ENCODE results near the gene ZNF93. TPM values are rescaled to one million over a fixed set of nuclear protein-coding genes. Genes with fewer than 3 reads are reported as not detected.

The ZNF93 gene
- total RNA-seq, 4 donors from 2014 or later, result 0.88 to 8.3 (median 4.9) TPM

GRCh38 chr19:19966862-19967261, 66.1 kb downstream of the ZNF93 start:
- H3K9me3 ChIP-seq, result peaks cover 0 to 22% (median 4%) of the 10 kb centered on the region in 4 donors
- no peak for DNase-seq
- H3K27me3 ChIP-seq, result no peaks in the 10 kb centered on the region
- TF ChIP-seq, protein P1, sequence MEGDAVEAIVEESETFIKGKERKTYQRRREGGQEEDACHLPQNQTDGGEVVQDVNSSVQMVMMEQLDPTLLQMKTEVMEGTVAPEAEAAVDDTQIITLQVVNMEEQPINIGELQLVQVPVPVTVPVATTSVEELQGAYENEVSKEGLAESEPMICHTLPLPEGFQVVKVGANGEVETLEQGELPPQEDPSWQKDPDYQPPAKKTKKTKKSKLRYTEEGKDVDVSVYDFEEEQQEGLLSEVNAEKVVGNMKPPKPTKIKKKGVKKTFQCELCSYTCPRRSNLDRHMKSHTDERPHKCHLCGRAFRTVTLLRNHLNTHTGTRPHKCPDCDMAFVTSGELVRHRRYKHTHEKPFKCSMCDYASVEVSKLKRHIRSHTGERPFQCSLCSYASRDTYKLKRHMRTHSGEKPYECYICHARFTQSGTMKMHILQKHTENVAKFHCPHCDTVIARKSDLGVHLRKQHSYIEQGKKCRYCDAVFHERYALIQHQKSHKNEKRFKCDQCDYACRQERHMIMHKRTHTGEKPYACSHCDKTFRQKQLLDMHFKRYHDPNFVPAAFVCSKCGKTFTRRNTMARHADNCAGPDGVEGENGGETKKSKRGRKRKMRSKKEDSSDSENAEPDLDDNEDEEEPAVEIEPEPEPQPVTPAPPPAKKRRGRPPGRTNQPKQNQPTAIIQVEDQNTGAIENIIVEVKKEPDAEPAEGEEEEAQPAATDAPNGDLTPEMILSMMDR (IDR thresholded peaks at IDR 0.05), result no peak
- no peak for TF ChIP-seq POLR2A (IDR thresholded peaks at IDR 0.05)
- H3K4me1 ChIP-seq, result no peaks in the 10 kb centered on the region
- H3K4me3 ChIP-seq, result no peak overlapping the region
- H3K27ac ChIP-seq, result no peak overlapping the region
- H3K36me3 ChIP-seq, result no peaks in the 10 kb centered on the region

Other genes with a start within 250 kb of the ZNF93 start
- gene ATP13A1, start 237.3 kb upstream of the ZNF93 start, total RNA-seq, result 100 to 1,000 TPM; 223 to 465 (median 285) TPM
- 10 to 100 TPM; 10.1 to 52.8 (median 15.8) TPM for gene ZNF101, start 232.1 kb upstream of the ZNF93 start, total RNA-seq
- 10 to 100 TPM in 1 of 4 donors, 1 to 10 TPM in 3; 1.9 to 11.6 (median 6.4) TPM for gene ZNF14, start 167.8 kb upstream of the ZNF93 start, total RNA-seq
- gene ZNF506, start 79.2 kb upstream of the ZNF93 start, total RNA-seq, result 10 to 100 TPM; 25.9 to 56.9 (median 31.3) TPM
- 10 to 100 TPM; 11.2 to 37.1 (median 12.9) TPM for gene ZNF253, start 35.1 kb upstream of the ZNF93 start, total RNA-seq
- gene ZNF682, start 138.6 kb downstream of the ZNF93 start, total RNA-seq, result 10 to 100 TPM in 1 of 4 donors, 1 to 10 TPM in 3; 5.1 to 10.7 (median 8.9) TPM
- gene ZNF90, start 177.1 kb downstream of the ZNF93 start, total RNA-seq, result 10 to 100 TPM in 1 of 4 donors, 1 to 10 TPM in 2, under 1 TPM in 1; 0.70 to 10.7 (median 4.3) TPM